GM18505 (cell line): ENCODE data around the gene ZCCHC7.

Experiments
- ATAC-seq: cut with Tn5 transposase; IDR thresholded peaks from one replicate; pipeline ENCODE4 v1.9.1; 2021; ENCODE audit not compliant: unreplicated experiment
- POLR2A ChIP-seq: IDR thresholded peaks from 4 replicates; pipeline ENCODE4 v1.6.1; 2011; ENCODE audit warnings: borderline replicate concordance; ENCODE audit not compliant: insufficient read depth, insufficient read length; ENCODE audit errors: extremely low read depth

Gene ZCCHC7

GRCh38 chr9:37221489-37222106 lies 101.2 kb downstream of the ZCCHC7 start:
- ATAC-seq = no peak

GRCh38 chr9:37229455-37229854 lies 109.1 kb downstream of the ZCCHC7 start:
- ATAC-seq = no peak

More at GRCh38 chr9:37221489-37222106, 101.2 kb downstream of the ZCCHC7 start:
- TF ChIP-seq POLR2A = no peak

GRCh38 chr9:37229882-37230482 lies 109.6 kb downstream of the ZCCHC7 start:
- TF ChIP-seq POLR2A = no peak
- no peak for ATAC-seq

More at GRCh38 chr9:37229455-37229854, 109.1 kb downstream of the ZCCHC7 start:
- TF ChIP-seq POLR2A = no peak

GRCh38 chr9:37236822-37237221 lies 116.4 kb downstream of the ZCCHC7 start:
- no peak for ATAC-seq
- TF ChIP-seq POLR2A = no peak

- no peak for TF ChIP-seq POLR2A
- no peak for ATAC-seq
These were observed 117.7 kb downstream of the ZCCHC7 start for GRCh38 chr9:37238122-37238521.

- no peak for TF ChIP-seq POLR2A
- no peak for ATAC-seq
These were observed 119.0 kb downstream of the ZCCHC7 start for GRCh38 chr9:37239224-37239859.

- no peak for TF ChIP-seq POLR2A
These were observed 119.5 kb downstream of the ZCCHC7 start for GRCh38 chr9:37239921-37240320.

GRCh38 chr9:37241340-37241739 lies 121.0 kb downstream of the ZCCHC7 start:
- ATAC-seq = no peak
- TF ChIP-seq POLR2A = no peak

More at GRCh38 chr9:37239921-37240320, 119.5 kb downstream of the ZCCHC7 start:
- no peak for ATAC-seq

- no peak for ATAC-seq
- no peak for TF ChIP-seq POLR2A
These were observed 121.7 kb downstream of the ZCCHC7 start for GRCh38 chr9:37242089-37242488.

- no peak for TF ChIP-seq POLR2A
- ATAC-seq = no peak
These were observed 123.4 kb downstream of the ZCCHC7 start for GRCh38 chr9:37243588-37244345.

- TF ChIP-seq POLR2A = no peak
- ATAC-seq = no peak
These were observed 126.5 kb downstream of the ZCCHC7 start for GRCh38 chr9:37246826-37247225.

GRCh38 chr9:37248651-37249163 lies 128.3 kb downstream of the ZCCHC7 start:
- no peak for ATAC-seq
- TF ChIP-seq POLR2A = no peak

GRCh38 chr9:37251452-37251851 lies 131.1 kb downstream of the ZCCHC7 start:
- TF ChIP-seq POLR2A = no peak
- ATAC-seq = no peak
